Epithelial cell of esophagus (primary cell): Measurements from ENCODE around the gene AAMDC.
"Not testable (repeated sequence)": the region's sequence is repeated elsewhere in the genome, so short reads cannot be mapped to it uniquely, and the experiment has no call there.

Experiments
- DNase-seq: peaks from one replicate; pipeline ENCODE4 v3.0.0; 2010; ENCODE audit warnings: low read depth
- H3K4me3 ChIP-seq: 2 replicates; pipeline ENCODE4 v1.5.1; 2011; ENCODE audit warnings: mild to moderate bottlenecking, low read length, control low read depth
- CTCF ChIP-seq: IDR thresholded peaks from 2 replicates; pipeline ENCODE4 v1.5.1; 2011; ENCODE audit warnings: low read depth, mild to moderate bottlenecking, low read length, control low read depth, inconsistent platforms; ENCODE audit not compliant: insufficient read depth; ENCODE audit errors: missing control alignments

Gene AAMDC

GRCh38 chr11:77883775-77884174, 62.8 kb downstream of the AAMDC start:
- H3K4me3 ChIP-seq: no peak overlapping the region
- no peak for TF ChIP-seq CTCF
- DNase-seq: no peak

- DNase-seq: no peak
- no peak overlapping the region for H3K4me3 ChIP-seq
- no peak for TF ChIP-seq CTCF
These were observed 63.4 kb downstream of the AAMDC start for GRCh38 chr11:77884186-77884828.

GRCh38 chr11:77884829-77885190, 63.9 kb downstream of the AAMDC start:
- H3K4me3 ChIP-seq: no peak overlapping the region
- no peak for TF ChIP-seq CTCF
- no peak for DNase-seq

- no peak for DNase-seq
- TF ChIP-seq CTCF: no peak
- no peak overlapping the region for H3K4me3 ChIP-seq
These were observed 65.5 kb downstream of the AAMDC start for GRCh38 chr11:77886401-77886800.

GRCh38 chr11:77889045-77889444, 68.1 kb downstream of the AAMDC start:
- DNase-seq, H3K4me3 ChIP-seq: not testable (repeated sequence)

GRCh38 chr11:77890100-77890614, 69.2 kb downstream of the AAMDC start:
- not testable (repeated sequence) for H3K4me3 ChIP-seq

GRCh38 chr11:77890619-77891056, 69.7 kb downstream of the AAMDC start:
- DNase-seq, H3K4me3 ChIP-seq: not testable (repeated sequence)

More at GRCh38 chr11:77890100-77890614, 69.2 kb downstream of the AAMDC start:
- not testable (repeated sequence) for DNase-seq

- H3K4me3 ChIP-seq, DNase-seq: not testable (repeated sequence)
These were observed 70.3 kb downstream of the AAMDC start for GRCh38 chr11:77891256-77891655.

GRCh38 chr11:77891703-77892102, 70.8 kb downstream of the AAMDC start:
- not testable (repeated sequence) for H3K4me3 ChIP-seq
- peak; percentile 35 for DNase-seq

- not testable (repeated sequence) for DNase-seq, H3K4me3 ChIP-seq
These were observed 74.0 kb downstream of the AAMDC start for GRCh38 chr11:77894949-77895348.
